IMR-90 (cell line): ENCODE measurements around the gene ARFGAP3.

ENCODE experiments used
- BHLHE40 ChIP-seq: fragments of 150-350 bp; IDR thresholded peaks from 2 replicates; pipeline ENCODE4 v1.6.1; 2016; ENCODE audit warnings: mild to moderate bottlenecking, low read depth, low read length
- CEBPB ChIP-seq: IDR thresholded peaks from 2 replicates; pipeline ENCODE4 v1.6.1; 2012; ENCODE audit warnings: low read depth, low read length, improper control_type of control experiment
- MAFK ChIP-seq: IDR thresholded peaks from 2 replicates; pipeline ENCODE4 v1.6.1; 2012; ENCODE audit warnings: low read depth, low read length, improper control_type of control experiment
- POLR2A ChIP-seq: IDR thresholded peaks from 2 replicates; pipeline ENCODE4 v1.6.1; 2012; ENCODE audit warnings: mild to moderate bottlenecking, low read depth, low read length
- RAD21 ChIP-seq: IDR thresholded peaks from 2 replicates; pipeline ENCODE4 v1.6.1; 2012; ENCODE audit warnings: low read length, improper control_type of control experiment
- RCOR1 ChIP-seq: IDR thresholded peaks from 2 replicates; pipeline ENCODE4 v1.6.1; 2012; ENCODE audit warnings: mild to moderate bottlenecking, low read length, improper control_type of control experiment; ENCODE audit not compliant: insufficient replicate concordance
- TF ChIP-seq, protein P1 (sequence below): conservative IDR thresholded peaks from 2 replicates; pipeline ENCODE4 v1.5.1; 2012; ENCODE audit warnings: mild to moderate bottlenecking, low read depth, low read length, improper control_type of control experiment
- TF ChIP-seq, protein P2 (sequence below): fragments of 150-350 bp; IDR thresholded peaks from 2 replicates; pipeline ENCODE4 v1.6.1; 2016; ENCODE audit warnings: low read depth, mild to moderate bottlenecking, low read length, moderate library complexity, borderline replicate concordance

- TF ChIP-seq, protein P1, sequence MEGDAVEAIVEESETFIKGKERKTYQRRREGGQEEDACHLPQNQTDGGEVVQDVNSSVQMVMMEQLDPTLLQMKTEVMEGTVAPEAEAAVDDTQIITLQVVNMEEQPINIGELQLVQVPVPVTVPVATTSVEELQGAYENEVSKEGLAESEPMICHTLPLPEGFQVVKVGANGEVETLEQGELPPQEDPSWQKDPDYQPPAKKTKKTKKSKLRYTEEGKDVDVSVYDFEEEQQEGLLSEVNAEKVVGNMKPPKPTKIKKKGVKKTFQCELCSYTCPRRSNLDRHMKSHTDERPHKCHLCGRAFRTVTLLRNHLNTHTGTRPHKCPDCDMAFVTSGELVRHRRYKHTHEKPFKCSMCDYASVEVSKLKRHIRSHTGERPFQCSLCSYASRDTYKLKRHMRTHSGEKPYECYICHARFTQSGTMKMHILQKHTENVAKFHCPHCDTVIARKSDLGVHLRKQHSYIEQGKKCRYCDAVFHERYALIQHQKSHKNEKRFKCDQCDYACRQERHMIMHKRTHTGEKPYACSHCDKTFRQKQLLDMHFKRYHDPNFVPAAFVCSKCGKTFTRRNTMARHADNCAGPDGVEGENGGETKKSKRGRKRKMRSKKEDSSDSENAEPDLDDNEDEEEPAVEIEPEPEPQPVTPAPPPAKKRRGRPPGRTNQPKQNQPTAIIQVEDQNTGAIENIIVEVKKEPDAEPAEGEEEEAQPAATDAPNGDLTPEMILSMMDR, result no peak
- TF ChIP-seq, protein P2, sequence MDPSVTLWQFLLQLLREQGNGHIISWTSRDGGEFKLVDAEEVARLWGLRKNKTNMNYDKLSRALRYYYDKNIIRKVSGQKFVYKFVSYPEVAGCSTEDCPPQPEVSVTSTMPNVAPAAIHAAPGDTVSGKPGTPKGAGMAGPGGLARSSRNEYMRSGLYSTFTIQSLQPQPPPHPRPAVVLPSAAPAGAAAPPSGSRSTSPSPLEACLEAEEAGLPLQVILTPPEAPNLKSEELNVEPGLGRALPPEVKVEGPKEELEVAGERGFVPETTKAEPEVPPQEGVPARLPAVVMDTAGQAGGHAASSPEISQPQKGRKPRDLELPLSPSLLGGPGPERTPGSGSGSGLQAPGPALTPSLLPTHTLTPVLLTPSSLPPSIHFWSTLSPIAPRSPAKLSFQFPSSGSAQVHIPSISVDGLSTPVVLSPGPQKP, result no peak
- TF ChIP-seq POLR2A, result no peak
- TF ChIP-seq CEBPB, result no peak
- no peak for TF ChIP-seq BHLHE40
- no peak for TF ChIP-seq MAFK
- no peak for TF ChIP-seq RAD21
- no peak for TF ChIP-seq RCOR1
Measured at GRCh38 chr22:42773167-42773566, 83.9 kb downstream of the ARFGAP3 start.
